ENCODE results near the gene LARP1.
"Not testable (repeated sequence)": the region's sequence is repeated elsewhere in the genome, so short reads cannot be mapped to it uniquely, and the experiment has no call there.

- not testable (repeated sequence) for TF ChIP-seq CTCF (conservative IDR thresholded peaks at IDR 0.05; ENCODE audit: low read length); EZH2phosphoT487 (IDR thresholded peaks at IDR 0.05; ENCODE audit: borderline replicate concordance)
These were observed 18.8 kb upstream of the LARP1 start for GRCh38 chr5:154736372-154736771.
